MCF 10A (cell line): ENCODE data around the gene DNM3. TPM values are rescaled to one million over a fixed set of nuclear protein-coding genes. Genes with fewer than 3 reads are reported as not detected.

Experiments used
- BruUV-seq: library from RNA; stranded (reverse); fragments of 400-500 nt; replicated peaks from 2 replicates; lab custom pipeline; 2021; lab: Mats Ljungman, UMichigan
- CTCF ChIA-PET: fragments of 300-600 bp; sonication (Branson Sonifier 250); formaldehyde crosslinking; extraction: SDS; loops from one replicate; lab custom pipeline; 2021; ENCODE audit warnings: antibody characterized with exemption, inconsistent platforms; lab: Yijun Ruan, JAX
- POLR2A ChIA-PET: fragments of 300-600, 350-650 bp; sonication (Branson Sonifier 250); formaldehyde crosslinking; extraction: SDS; loops from one replicate; lab custom pipeline; 2020; ENCODE audit warnings: antibody characterized with exemption, inconsistent platforms; lab: Yijun Ruan, JAX
- DNase-seq: peaks from one replicate; pipeline ENCODE4 v3.0.0-alpha.2; 2018; ENCODE audit not compliant: unreplicated experiment
- H3K27ac Mint-ChIP-seq: one replicate; pipeline ENCODE4 v1.8.0; 2022; ENCODE audit warnings: mild to moderate bottlenecking, low read depth, mixed read lengths; ENCODE audit not compliant: unreplicated experiment
- H3K27me3 Mint-ChIP-seq: one replicate; pipeline ENCODE4 v1.8.0; 2022; ENCODE audit warnings: mixed read lengths; ENCODE audit not compliant: insufficient read depth, unreplicated experiment
- H3K36me3 Mint-ChIP-seq: one replicate; pipeline ENCODE4 v1.8.0; 2022; ENCODE audit warnings: mild to moderate bottlenecking, moderate library complexity, mixed read lengths; ENCODE audit not compliant: insufficient read depth, unreplicated experiment
- H3K4me1 Mint-ChIP-seq: one replicate; pipeline ENCODE4 v1.8.0; 2022; ENCODE audit warnings: mixed read lengths; ENCODE audit not compliant: insufficient read depth, unreplicated experiment
- H3K4me3 Mint-ChIP-seq: one replicate; pipeline ENCODE4 v1.8.0; 2022; ENCODE audit warnings: mild to moderate bottlenecking, moderate library complexity, mixed read lengths; ENCODE audit not compliant: unreplicated experiment
- H3K9me3 Mint-ChIP-seq: one replicate; pipeline ENCODE4 v1.8.0; 2022; ENCODE audit warnings: mixed read lengths; ENCODE audit not compliant: unreplicated experiment
- CTCF ChIP-seq: fragments of 200-600 bp; IDR thresholded peaks from one replicate; pipeline ENCODE4 v1.8.0; 2022; ENCODE audit warnings: antibody characterized with exemption, mild to moderate bottlenecking; ENCODE audit not compliant: unreplicated experiment
- intact Hi-C: fragments of 100-400 bp; cut with micrococcal nuclease; formaldehyde crosslinking; loops from 2 replicates; pipeline ENCODE4 v1.14.1; 2022
- total RNA-seq: library from RNA; stranded (reverse); gene quantifications from 2 replicates; pipeline ENCODE4 v1.2.3, GENCODE V29; 2022

The DNM3 gene
- total RNA-seq, 1 experiment from 2014 or later: 0.68 TPM

GRCh38 chr1:171871848-171872247, 30.6 kb downstream of the DNM3 start:
- Mint-ChIP-seq H3K36me3 (no peaks in the 10 kb centered on the region), H3K27ac (no peak overlapping the region), H3K9me3 (no peaks in the 10 kb centered on the region), H3K4me1 (peaks cover 7% of the 10 kb centered on the region), H3K4me3 (no peak overlapping the region), H3K27me3 (peaks cover 9% of the 10 kb centered on the region)
- ChIA-PET CTCF (interaction anchor here (0.6 to 1.2 kb wide), 3 partner anchors 19 to 566 kb away, joined by 3 to 8 read pairs (median 5); no protein-coding TSS in a partner anchor), POLR2A (interaction anchor here (0.7 kb wide), 1 partner anchor 106 kb away, joined by 3 read pairs; no protein-coding TSS in a partner anchor)
- no peak for TF ChIP-seq CTCF
- no TSS peak for BruUV-seq
- no peak for DNase-seq
- intact Hi-C loops: no loop called here

- ChIA-PET POLR2A (interaction anchor here (0.7 kb wide), 1 partner anchor 106 kb away, joined by 3 read pairs; no protein-coding TSS in a partner anchor), CTCF (interaction anchor here (0.6 to 1.2 kb wide), 4 partner anchors 19 to 565 kb away, joined by 3 to 8 read pairs (median 4); no protein-coding TSS in a partner anchor)
- no TSS peak for BruUV-seq
- intact Hi-C loops: no loop called here
- peaks cover 7% of the 10 kb centered on the region for H3K4me1 Mint-ChIP-seq
- DNase-seq: no peak
- peaks cover 9% of the 10 kb centered on the region for H3K27me3 Mint-ChIP-seq
- no peak overlapping the region for H3K27ac Mint-ChIP-seq
- no peak overlapping the region for H3K4me3 Mint-ChIP-seq
- no peaks in the 10 kb centered on the region for H3K36me3 Mint-ChIP-seq
- H3K9me3 Mint-ChIP-seq: no peaks in the 10 kb centered on the region
- no peak for TF ChIP-seq CTCF
Observed at GRCh38 chr1:171872430-171872829, 31.1 kb downstream of the DNM3 start.

- no peak for TF ChIP-seq CTCF
- no TSS peak for BruUV-seq
- ChIA-PET POLR2A (no interaction called here), CTCF (interaction anchor here (1.0 to 1.1 kb wide), 2 partner anchors 82 to 110 kb away, joined by 3 to 4 read pairs; no protein-coding TSS in a partner anchor)
- peaks cover 9% of the 10 kb centered on the region for H3K27me3 Mint-ChIP-seq
- intact Hi-C loops: no loop called here
- no peaks in the 10 kb centered on the region for H3K9me3 Mint-ChIP-seq
- no peak overlapping the region for H3K27ac Mint-ChIP-seq
- H3K4me1 Mint-ChIP-seq: peaks cover 7% of the 10 kb centered on the region
- no peaks in the 10 kb centered on the region for H3K36me3 Mint-ChIP-seq
- no peak overlapping the region for H3K4me3 Mint-ChIP-seq
- DNase-seq: no peak
Observed at GRCh38 chr1:171873664-171874063, 32.4 kb downstream of the DNM3 start.

- Mint-ChIP-seq H3K4me1 (peaks cover 5% of the 10 kb centered on the region), H3K9me3 (no peaks in the 10 kb centered on the region), H3K4me3 (no peak overlapping the region), H3K27me3 (peaks cover 4% of the 10 kb centered on the region), H3K27ac (no peak overlapping the region), H3K36me3 (no peaks in the 10 kb centered on the region)
- peak; percentile 14 for DNase-seq
- no peak for TF ChIP-seq CTCF
- CTCF ChIA-PET: interaction anchor here (0.6 to 1.3 kb wide), 3 partner anchors 13 to 76 kb away, joined by 3 to 4 read pairs (median 3); no protein-coding TSS in a partner anchor
- no TSS peak for BruUV-seq
- POLR2A ChIA-PET: interaction anchor here (0.8 kb wide), 1 partner anchor 33 kb away, joined by 4 read pairs; no protein-coding TSS in a partner anchor
- intact Hi-C loops: no loop called here
Observed at GRCh38 chr1:171877701-171878100, 36.4 kb downstream of the DNM3 start.
